GM19452 (cell line): Measurements from ENCODE around the gene NOLC1.

Experiments used
- ATAC-seq: cut with Tn5 transposase; IDR thresholded peaks from one replicate; pipeline ENCODE4 v1.9.1; 2021; ENCODE audit not compliant: unreplicated experiment

Gene NOLC1

DNA sequence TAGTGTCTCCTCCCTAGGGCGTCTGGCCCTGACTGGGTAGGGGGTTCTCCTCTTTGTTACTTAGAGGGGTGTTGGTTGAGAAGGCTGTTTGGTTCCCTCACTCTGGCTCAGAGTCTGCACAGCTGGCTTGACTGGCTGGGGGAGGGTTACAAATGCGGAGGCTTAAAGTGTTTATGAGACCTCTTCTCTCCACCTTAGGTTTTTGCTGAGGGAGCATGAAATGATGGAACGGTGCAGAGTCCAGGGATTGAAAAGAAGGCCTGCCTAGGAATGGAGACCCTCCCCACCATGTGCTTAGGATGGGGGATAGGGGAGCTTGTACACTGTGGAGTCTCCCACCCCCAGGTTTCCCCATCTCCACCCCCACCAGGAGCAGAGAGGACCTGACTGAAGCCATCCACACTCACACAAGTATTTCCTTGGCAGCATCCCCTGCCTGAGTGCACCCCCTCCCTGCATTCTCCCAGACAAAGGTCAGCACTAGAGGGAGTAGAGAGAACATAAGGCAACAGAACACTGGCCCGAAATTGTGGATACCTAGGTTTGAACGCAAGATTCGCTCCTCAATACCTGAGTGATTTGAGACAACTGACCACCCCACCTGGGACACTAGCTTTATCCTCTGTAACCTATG lies 30.3 kb upstream of the NOLC1 start:
- no peak for ATAC-seq

- ATAC-seq = no peak
Measured at GRCh38 chr10:102122450-102122849, 29.7 kb upstream of the NOLC1 start.

GRCh38 chr10:102123223-102123622 lies 29.0 kb upstream of the NOLC1 start:
- ATAC-seq = no peak

GRCh38 chr10:102131286-102132170 lies 20.7 kb upstream of the NOLC1 start:
- ATAC-seq = no peak

GRCh38 chr10:102132193-102132562 lies 20.0 kb upstream of the NOLC1 start:
- no peak for ATAC-seq

- ATAC-seq = peak; percentile 94
Measured at GRCh38 chr10:102132563-102133372, 19.4 kb upstream of the NOLC1 start, which contains the start of gene PPRC1. PPRC1 (plus strand) TSS chr10:102133040; CDS start chr10:102133069, 29 bp downstream.

DNA sequence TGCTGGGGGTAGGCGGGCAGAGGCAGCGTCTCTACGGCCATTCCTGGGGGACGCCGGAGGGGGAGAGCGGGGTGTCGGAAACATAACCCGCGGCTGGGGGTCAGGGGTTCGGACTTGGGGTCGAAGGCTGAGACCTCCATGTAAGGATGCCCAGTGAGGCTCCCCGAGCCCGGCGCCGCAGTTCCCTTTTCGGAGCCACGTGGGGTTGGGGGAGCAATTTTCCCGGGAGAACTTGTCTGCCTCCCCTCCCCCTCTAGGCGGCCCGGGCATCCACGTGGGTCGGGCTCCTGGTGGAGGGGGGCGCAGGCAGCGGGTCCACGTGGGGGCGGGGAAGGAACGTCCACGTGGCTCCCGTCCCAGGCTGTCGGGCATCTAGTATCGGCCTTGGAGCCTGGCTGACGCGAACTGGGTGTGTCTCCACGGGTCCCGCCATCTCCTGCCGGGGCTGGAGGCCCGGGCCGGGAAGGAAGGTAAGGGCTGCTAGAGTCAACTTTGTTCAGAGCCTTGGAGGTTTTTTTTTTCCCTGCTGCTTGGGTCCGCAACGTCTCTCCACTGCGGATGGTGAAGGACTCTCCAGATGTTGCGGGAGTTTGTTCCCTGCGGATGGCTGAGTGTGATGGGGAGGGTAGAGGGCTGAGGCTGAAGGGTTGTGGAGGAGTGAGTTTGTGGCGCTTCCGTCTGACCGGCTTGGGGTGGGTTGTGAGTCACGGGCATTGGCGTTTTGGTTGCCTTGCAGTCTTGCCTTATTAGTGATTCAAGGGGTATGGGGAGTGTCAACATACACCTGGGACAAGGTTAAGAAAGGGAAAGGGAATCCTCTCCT lies 18.6 kb upstream of the NOLC1 start:
- no peak for ATAC-seq

GRCh38 chr10:102134416-102134815 lies 17.8 kb upstream of the NOLC1 start:
- ATAC-seq = no peak

DNA sequence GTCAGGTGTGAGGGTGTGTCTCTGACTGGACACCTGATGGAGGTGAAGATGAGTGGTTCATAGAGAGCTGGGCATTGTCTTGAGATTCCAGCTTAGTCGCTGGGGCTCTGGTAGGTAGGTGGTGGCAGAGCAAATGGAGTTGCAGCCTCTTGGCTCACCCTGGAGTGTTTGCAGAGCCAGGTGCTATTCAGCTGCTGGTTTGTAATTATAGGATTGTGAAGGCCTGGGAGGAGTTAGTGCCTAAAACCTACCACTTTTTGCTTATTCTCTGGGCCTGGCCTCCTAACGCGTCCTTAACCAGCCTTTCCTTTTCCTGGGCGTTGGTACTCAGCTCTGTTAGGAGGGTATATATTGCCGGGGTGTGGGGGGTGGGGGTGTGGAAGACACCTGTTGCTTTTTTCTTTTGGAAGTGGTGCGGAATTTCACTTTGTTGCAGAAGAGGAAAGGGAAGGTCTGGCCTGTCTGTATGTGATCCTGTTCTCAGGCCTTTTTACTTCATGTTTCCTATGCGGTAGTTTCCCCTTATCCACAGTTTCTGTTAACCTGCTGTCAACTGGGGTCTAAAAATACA lies 16.1 kb upstream of the NOLC1 start:
- no peak for ATAC-seq

- ATAC-seq = no peak
Measured at GRCh38 chr10:102139281-102140110, 12.7 kb upstream of the NOLC1 start.

GRCh38 chr10:102140218-102140617 lies 12.0 kb upstream of the NOLC1 start:
- ATAC-seq = no peak

DNA sequence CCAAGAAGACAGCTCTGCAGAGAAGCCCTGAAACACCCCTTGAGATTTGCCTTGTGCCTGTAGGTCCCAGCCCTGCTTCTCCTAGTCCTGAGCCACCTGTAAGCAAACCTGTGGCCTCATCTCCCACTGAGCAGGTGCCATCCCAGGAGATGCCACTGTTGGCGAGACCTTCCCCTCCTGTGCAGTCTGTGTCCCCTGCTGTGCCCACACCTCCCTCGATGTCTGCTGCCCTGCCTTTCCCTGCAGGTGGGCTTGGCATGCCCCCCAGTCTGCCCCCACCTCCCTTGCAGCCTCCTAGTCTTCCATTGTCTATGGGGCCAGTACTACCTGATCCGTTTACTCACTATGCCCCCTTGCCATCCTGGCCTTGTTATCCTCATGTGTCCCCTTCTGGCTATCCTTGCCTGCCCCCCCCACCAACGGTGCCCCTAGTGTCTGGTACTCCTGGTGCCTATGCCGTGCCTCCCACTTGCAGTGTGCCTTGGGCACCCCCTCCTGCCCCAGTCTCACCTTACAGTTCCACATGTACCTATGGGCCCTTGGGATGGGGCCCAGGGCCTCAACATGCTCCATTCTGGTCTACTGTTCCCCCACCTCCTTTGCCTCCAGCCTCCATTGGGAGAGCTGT lies 11.2 kb upstream of the NOLC1 start:
- ATAC-seq = no peak

- no peak for ATAC-seq
Measured at GRCh38 chr10:102141583-102142107, 10.5 kb upstream of the NOLC1 start.

DNA sequence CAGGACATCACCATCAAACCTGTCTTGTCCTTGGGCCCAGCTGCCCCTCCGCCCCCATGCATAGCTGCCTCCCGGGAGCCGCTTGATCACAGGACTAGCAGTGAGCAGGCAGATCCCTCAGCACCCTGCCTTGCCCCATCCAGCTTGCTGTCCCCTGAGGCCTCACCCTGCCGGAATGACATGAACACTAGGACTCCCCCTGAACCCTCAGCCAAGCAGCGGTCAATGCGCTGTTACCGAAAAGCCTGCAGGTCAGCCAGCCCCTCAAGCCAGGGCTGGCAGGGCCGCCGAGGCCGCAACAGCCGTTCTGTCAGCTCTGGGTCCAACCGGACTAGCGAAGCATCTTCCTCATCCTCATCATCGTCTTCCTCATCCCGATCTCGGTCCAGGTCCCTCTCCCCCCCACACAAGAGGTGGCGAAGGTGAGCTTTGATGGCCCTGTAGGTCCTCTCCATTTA lies 5.2 kb upstream of the NOLC1 start:
- ATAC-seq = no peak

GRCh38 chr10:102147561-102147960 lies 4.6 kb upstream of the NOLC1 start:
- ATAC-seq = no peak

- no peak for ATAC-seq
Measured at GRCh38 chr10:102148275-102148674, 3.9 kb upstream of the NOLC1 start.

- no peak for ATAC-seq
Measured at GRCh38 chr10:102150970-102151773, 1.0 kb upstream of the NOLC1 start.

DNA sequence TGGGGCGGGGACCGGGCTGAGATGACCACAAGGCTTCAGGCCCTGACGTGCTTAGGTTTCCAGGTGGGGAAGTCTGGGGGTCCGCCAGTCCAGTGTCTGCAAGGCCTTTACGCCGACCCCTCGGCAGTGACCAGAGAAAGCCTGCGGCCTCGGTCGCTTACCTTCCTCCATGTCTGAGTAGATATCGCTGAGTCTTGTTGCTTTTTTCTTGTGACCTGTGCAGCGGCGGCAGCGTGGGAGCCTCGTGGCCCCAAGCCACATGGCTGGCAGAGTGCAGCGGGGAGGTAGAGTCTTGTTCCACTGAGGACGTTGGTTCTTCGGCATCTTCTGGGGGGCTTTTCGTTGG lies 329 bp downstream of the NOLC1 start:
- ATAC-seq = peak; percentile 22
